WERI-Rb-1 (cell line): ENCODE data around the gene SHCBP1L.

Source experiments
- DNase-seq: peaks from one replicate; pipeline ENCODE4 v3.0.0-alpha.2; 2020
- H3K27ac ChIP-seq: fragments of 250-450 bp; sonication (Bioruptor Pico); 2 replicates; pipeline ENCODE4 v1.5.1; 2020; ENCODE audit warnings: mild to moderate bottlenecking, moderate library complexity
- H3K27me3 ChIP-seq: fragments of 250-450 bp; sonication (Bioruptor Pico); 2 replicates; pipeline ENCODE4 v1.5.1; 2021; ENCODE audit warnings: mild to moderate bottlenecking, low read depth, moderate library complexity; ENCODE audit not compliant: insufficient read depth, severe bottlenecking
- H3K36me3 ChIP-seq: fragments of 250-450 bp; sonication (Bioruptor Pico); 2 replicates; pipeline ENCODE4 v1.5.1; 2020; ENCODE audit warnings: mild to moderate bottlenecking, moderate library complexity
- H3K4me3 ChIP-seq: 2 replicates; pipeline ENCODE4 v1.5.1; 2011; ENCODE audit warnings: low read depth, mild to moderate bottlenecking, control low read depth, low read length
- H3K9me3 ChIP-seq: fragments of 250-450 bp; sonication (Bioruptor Pico); 2 replicates; pipeline ENCODE4 v1.5.1; 2021; ENCODE audit warnings: mild to moderate bottlenecking, moderate library complexity; ENCODE audit not compliant: severe bottlenecking
- TF ChIP-seq, protein P1 (sequence below): IDR thresholded peaks from 2 replicates; pipeline ENCODE4 v1.5.1; 2011; ENCODE audit warnings: low read depth, mild to moderate bottlenecking, control low read depth, inconsistent platforms, low read length

SHCBP1L gene

GRCh38 chr1:182971219-182971618 lies 18.3 kb upstream of the SHCBP1L start:
- DNase-seq = no peak
- TF ChIP-seq, protein P1, sequence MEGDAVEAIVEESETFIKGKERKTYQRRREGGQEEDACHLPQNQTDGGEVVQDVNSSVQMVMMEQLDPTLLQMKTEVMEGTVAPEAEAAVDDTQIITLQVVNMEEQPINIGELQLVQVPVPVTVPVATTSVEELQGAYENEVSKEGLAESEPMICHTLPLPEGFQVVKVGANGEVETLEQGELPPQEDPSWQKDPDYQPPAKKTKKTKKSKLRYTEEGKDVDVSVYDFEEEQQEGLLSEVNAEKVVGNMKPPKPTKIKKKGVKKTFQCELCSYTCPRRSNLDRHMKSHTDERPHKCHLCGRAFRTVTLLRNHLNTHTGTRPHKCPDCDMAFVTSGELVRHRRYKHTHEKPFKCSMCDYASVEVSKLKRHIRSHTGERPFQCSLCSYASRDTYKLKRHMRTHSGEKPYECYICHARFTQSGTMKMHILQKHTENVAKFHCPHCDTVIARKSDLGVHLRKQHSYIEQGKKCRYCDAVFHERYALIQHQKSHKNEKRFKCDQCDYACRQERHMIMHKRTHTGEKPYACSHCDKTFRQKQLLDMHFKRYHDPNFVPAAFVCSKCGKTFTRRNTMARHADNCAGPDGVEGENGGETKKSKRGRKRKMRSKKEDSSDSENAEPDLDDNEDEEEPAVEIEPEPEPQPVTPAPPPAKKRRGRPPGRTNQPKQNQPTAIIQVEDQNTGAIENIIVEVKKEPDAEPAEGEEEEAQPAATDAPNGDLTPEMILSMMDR = no peak
- Histone ChIP-seq H3K27me3 (no peaks in the 10 kb centered on the region), H3K36me3 (no peaks in the 10 kb centered on the region), H3K27ac (no peak overlapping the region), H3K4me3 (no peak overlapping the region), H3K9me3 (no peaks in the 10 kb centered on the region)

DNA sequence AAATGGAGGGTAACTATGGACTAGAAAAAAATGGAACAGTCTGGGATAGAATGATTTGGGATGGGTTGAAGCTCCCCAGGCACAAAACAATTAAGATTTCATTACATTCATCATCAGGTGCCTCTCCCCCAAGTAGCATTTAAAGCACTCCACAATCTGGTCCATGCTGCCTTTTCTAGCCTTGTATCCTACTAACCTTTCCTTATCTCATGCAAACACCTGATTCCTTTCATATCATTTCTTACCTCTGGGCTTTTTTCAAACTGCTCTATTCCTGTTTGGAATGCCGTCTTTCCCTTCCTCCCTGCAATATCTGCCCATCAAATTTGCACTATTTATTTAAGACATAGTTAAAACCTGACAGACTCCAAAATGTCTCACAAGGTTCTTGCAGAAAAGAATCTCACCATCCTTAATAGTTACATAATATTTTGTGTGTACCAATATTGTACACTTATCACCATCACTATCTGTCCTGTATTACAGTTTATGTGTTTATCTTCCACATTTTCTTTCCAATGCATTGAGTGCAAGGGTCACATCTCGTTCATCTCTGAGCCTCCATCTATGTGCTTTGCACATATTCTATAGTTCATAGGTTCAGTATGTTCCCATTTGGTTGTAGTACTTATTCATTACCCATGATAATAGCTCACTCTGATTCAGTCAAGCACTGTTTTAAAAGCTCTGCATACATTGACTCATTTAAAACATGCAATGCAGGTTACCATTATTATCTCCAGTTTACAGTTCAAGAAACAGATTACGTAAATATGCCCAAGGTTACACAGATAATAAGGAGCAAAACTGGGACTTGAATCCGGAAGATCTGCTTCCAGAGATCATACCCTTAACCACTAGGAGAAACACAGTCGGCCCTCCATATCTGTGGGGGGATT lies 16.1 kb upstream of the SHCBP1L start:
- Histone ChIP-seq H3K36me3 (no peaks in the 10 kb centered on the region), H3K9me3 (no peaks in the 10 kb centered on the region), H3K27ac (no peak overlapping the region), H3K4me3 (no peak overlapping the region), H3K27me3 (no peaks in the 10 kb centered on the region)
- TF ChIP-seq, protein P1 = no peak
- no peak for DNase-seq

- TF ChIP-seq, protein P1 = no peak
These were observed 15.3 kb upstream of the SHCBP1L start for GRCh38 chr1:182968151-182968741.

GRCh38 chr1:182965861-182966260 lies 12.9 kb upstream of the SHCBP1L start:
- Histone ChIP-seq H3K4me3 (no peak overlapping the region), H3K27ac (no peak overlapping the region), H3K27me3 (no peaks in the 10 kb centered on the region), H3K9me3 (no peaks in the 10 kb centered on the region), H3K36me3 (no peaks in the 10 kb centered on the region)
- TF ChIP-seq, protein P1 = no peak
- DNase-seq = no peak

More at GRCh38 chr1:182968151-182968741, 15.3 kb upstream of the SHCBP1L start:
- Histone ChIP-seq H3K36me3 (no peaks in the 10 kb centered on the region), H3K9me3 (no peaks in the 10 kb centered on the region), H3K4me3 (no peak overlapping the region), H3K27me3 (no peaks in the 10 kb centered on the region), H3K27ac (no peak overlapping the region)
- no peak for DNase-seq

DNA sequence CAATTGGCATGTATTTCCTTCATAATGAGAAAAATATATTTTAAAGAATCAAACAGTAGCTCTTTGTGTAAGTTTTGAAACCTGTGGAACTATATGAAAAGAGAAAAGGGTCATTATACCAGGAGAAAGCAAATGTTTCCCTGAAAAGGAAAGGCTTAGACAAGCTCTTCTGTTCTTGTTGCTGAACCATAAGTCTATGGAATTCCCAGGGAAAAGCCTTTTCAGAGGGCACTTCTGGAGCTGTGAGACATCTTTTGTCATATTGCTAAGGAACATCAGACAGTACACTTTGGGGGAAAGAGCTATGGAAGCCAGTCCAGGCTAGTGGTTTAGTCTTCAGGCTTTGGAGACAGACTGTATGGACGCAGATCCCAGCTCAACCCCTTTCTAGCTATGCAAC lies 12.1 kb upstream of the SHCBP1L start:
- Histone ChIP-seq H3K27me3 (no peaks in the 10 kb centered on the region), H3K36me3 (no peaks in the 10 kb centered on the region), H3K27ac (no peak overlapping the region), H3K4me3 (no peak overlapping the region), H3K9me3 (no peaks in the 10 kb centered on the region)
- TF ChIP-seq, protein P1 = no peak
- DNase-seq = no peak
